GM12878 (cell line): ENCODE measurements around the gene TUBB3. TPM values are rescaled to one million over a fixed set of nuclear protein-coding genes. Genes with fewer than 3 reads are reported as not detected.

Source experiments
- ASH2L ChIP-seq: fragments of 300-600, 200-600 bp; sonication (generic); IDR thresholded peaks from 2 replicates; pipeline ENCODE4 v1.6.1; 2017; ENCODE audit warnings: low read depth, mild to moderate bottlenecking, borderline replicate concordance
- BCL11A ChIP-seq: IDR thresholded peaks from 2 replicates; pipeline ENCODE4 v1.6.1; 2011; ENCODE audit warnings: low read depth, low read length
- CBX3 ChIP-seq: fragments of 200-600 bp; sonication (generic); IDR thresholded peaks from 2 replicates; pipeline ENCODE4 v1.6.1; 2016; ENCODE audit warnings: low read depth, borderline replicate concordance
- CREB1 ChIP-seq: IDR thresholded peaks from 2 replicates; pipeline ENCODE4 v1.6.1; 2012; ENCODE audit warnings: low read depth, mild to moderate bottlenecking, inconsistent platforms
- ESRRA ChIP-seq: IDR thresholded peaks from 2 replicates; pipeline ENCODE4 v1.6.1; 2012; ENCODE audit warnings: mild to moderate bottlenecking, low read length, improper control_type of control experiment
- LARP7 ChIP-seq: fragments of 450-650 bp; IDR thresholded peaks from 2 replicates; pipeline ENCODE4 v1.6.1; 2017; ENCODE audit warnings: mild to moderate bottlenecking
- MYB ChIP-seq: fragments of 150-350 bp; IDR thresholded peaks from 2 replicates; pipeline ENCODE4 v1.6.1; 2014; ENCODE audit warnings: mild to moderate bottlenecking, low read depth, low read length, borderline replicate concordance
- MYC ChIP-seq: IDR thresholded peaks from 2 replicates; pipeline ENCODE4 v1.6.1; 2011; ENCODE audit warnings: mild to moderate bottlenecking, low read length, moderate library complexity, inconsistent platforms; ENCODE audit not compliant: insufficient read depth, insufficient replicate concordance, insufficient read length, severe bottlenecking
- NBN ChIP-seq: fragments of 450-650 bp; IDR thresholded peaks from 2 replicates; pipeline ENCODE4 v1.6.1; 2016
- NFXL1 ChIP-seq: fragments of 450-650 bp; IDR thresholded peaks from 2 replicates; pipeline ENCODE4 v1.6.1; 2017; ENCODE audit warnings: antibody characterized with exemption, mild to moderate bottlenecking, borderline replicate concordance
- POLR2AphosphoS5 ChIP-seq: IDR thresholded peaks from 2 replicates; pipeline ENCODE4 v1.6.1; 2011; ENCODE audit warnings: mild to moderate bottlenecking, low read length, inconsistent platforms
- RB1 ChIP-seq: fragments of 450-650 bp; formaldehyde crosslinking; IDR thresholded peaks from 2 replicates; pipeline ENCODE4 v1.6.1; 2017; ENCODE audit warnings: mild to moderate bottlenecking, borderline replicate concordance
- RFX5 ChIP-seq: IDR thresholded peaks from 2 replicates; pipeline ENCODE4 v1.6.1; 2011; ENCODE audit warnings: low read depth, low read length, improper control_type of control experiment
- RUNX3 ChIP-seq: IDR thresholded peaks from 2 replicates; pipeline ENCODE4 v1.6.1; 2012; ENCODE audit warnings: low read length, inconsistent platforms
- SIX5 ChIP-seq: IDR thresholded peaks from 2 replicates; pipeline ENCODE4 v1.6.1; 2011; ENCODE audit warnings: mild to moderate bottlenecking, low read depth, low read length, moderate library complexity; ENCODE audit not compliant: severe bottlenecking
- SMAD5 ChIP-seq: IDR thresholded peaks from 2 replicates; pipeline ENCODE4 v1.6.1; 2016; ENCODE audit warnings: antibody characterized with exemption, low read depth
- SMARCA5 ChIP-seq: fragments of 450-650 bp; IDR thresholded peaks from 2 replicates; pipeline ENCODE4 v1.6.1; 2017; ENCODE audit warnings: mild to moderate bottlenecking
- TAF1 ChIP-seq: IDR thresholded peaks from 2 replicates; pipeline ENCODE4 v1.6.1; 2011; ENCODE audit warnings: mild to moderate bottlenecking, low read depth, low read length, borderline replicate concordance
- polyA plus RNA-seq, 11 experiments: library from polyadenylated mRNA; depleted of rRNA in 4 of 11; unstranded in 6 of 11; stranded (reverse) in 5 of 11; fragments of >200 nt; fragmentation: Nextera tagmentation in 4 of 11; fragmentation: Illumina TruSeq in 1 of 11; extraction: Ambion mirVana in 4 of 11; extraction: Trizol in 1 of 11; gene quantifications; 1 replicate in 1 of 11; 2 replicates in 10 of 11; pipeline versions ENCODE4 v1.2.1 to v1.2.3, GENCODE V29; 2011 to 2016; ENCODE audit warnings: inconsistent platforms in 2 of 11, missing spikeins in 2 of 11, low read depth in 1 of 11
- total RNA-seq, 4 experiments: library from RNA; depleted of rRNA in 3 of 4; stranded (reverse); fragments of >200 nt in 3 of 4; fragmentation: Illumina TruSeq in 1 of 4; extraction: Trizol in 1 of 4; gene quantifications; 2 replicates each; pipeline versions ENCODE4 v1.2.1 to v1.2.3, GENCODE V29; 2013 to 2021
- TF ChIP-seq, protein P1 (sequence below): fragments of 450-650 bp; formaldehyde crosslinking; IDR thresholded peaks from 2 replicates; pipeline ENCODE4 v1.4.0; 2022; ENCODE audit warnings: mild to moderate bottlenecking, moderate library complexity
- TF ChIP-seq, protein P2 (sequence below): IDR thresholded peaks from 2 replicates; pipeline ENCODE4 v1.6.1; 2012; ENCODE audit warnings: low read depth, low read length, improper control_type of control experiment
- TF ChIP-seq, protein P3 (sequence below): fragments of 450-650 bp; IDR thresholded peaks from 2 replicates; pipeline ENCODE4 v1.6.1; 2016; ENCODE audit warnings: mild to moderate bottlenecking
- TF ChIP-seq, protein P4 (sequence below): IDR thresholded peaks from 2 replicates; pipeline ENCODE4 v1.6.1; 2012; ENCODE audit warnings: low read depth, low read length, improper control_type of control experiment

TUBB3 gene
- total and polyA plus RNA-seq, 10 of the 15 experiments (the other 5 are each of a cell fraction or from before 2014, with no cell fraction given) = 0.09 to 2.5 (median 0.58) TPM; not detected in 1

DNA sequence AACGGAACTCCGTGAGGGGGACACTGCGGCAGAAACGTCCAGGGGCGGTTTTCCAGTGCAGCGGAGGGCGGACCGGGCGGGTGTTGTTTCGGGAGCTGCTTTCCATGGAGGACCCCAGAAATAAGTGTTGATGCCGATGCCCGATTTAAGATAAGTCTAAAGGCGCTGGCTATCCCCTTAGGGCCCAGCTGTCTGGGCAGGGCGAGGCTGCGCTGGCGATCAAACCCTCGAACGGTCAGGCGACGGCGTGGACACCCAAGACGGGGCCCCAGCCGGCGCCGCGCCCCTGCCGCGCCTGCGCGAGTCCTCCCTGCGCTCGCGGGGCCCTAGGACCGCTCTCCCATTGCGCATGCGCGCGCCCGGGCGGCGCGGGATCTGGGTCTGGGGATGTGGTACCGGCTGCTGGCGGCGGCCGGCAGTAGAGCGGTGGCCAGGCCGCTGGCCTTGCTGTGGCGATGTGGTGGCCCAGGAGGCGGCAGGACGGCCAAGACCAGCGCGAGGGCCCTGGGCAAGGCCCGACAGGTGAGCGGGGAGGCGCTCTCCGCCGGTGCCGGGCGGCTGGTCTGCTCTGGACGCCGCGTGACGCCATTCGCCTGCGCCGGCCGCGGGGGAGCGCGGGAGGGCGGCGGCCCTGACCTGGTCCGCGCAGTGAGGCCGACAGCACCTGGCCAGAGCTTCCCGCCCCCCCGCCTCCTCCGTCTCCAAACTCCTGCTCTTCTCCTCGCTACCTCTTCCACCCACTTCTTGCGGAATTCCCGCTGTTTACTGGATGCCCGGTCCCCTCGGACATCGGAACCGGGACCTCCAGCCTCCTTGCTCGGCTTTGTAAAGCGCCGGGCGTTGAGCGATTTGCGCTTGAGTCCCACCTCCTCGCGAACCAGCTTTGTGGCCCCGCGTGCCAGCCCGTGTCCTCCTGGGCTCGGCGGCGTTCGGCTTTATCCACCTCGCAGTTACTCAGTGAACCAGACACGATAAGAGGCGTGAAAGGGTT lies 49.4 kb downstream of the TUBB3 start (continued):
- TF ChIP-seq, protein P1, sequence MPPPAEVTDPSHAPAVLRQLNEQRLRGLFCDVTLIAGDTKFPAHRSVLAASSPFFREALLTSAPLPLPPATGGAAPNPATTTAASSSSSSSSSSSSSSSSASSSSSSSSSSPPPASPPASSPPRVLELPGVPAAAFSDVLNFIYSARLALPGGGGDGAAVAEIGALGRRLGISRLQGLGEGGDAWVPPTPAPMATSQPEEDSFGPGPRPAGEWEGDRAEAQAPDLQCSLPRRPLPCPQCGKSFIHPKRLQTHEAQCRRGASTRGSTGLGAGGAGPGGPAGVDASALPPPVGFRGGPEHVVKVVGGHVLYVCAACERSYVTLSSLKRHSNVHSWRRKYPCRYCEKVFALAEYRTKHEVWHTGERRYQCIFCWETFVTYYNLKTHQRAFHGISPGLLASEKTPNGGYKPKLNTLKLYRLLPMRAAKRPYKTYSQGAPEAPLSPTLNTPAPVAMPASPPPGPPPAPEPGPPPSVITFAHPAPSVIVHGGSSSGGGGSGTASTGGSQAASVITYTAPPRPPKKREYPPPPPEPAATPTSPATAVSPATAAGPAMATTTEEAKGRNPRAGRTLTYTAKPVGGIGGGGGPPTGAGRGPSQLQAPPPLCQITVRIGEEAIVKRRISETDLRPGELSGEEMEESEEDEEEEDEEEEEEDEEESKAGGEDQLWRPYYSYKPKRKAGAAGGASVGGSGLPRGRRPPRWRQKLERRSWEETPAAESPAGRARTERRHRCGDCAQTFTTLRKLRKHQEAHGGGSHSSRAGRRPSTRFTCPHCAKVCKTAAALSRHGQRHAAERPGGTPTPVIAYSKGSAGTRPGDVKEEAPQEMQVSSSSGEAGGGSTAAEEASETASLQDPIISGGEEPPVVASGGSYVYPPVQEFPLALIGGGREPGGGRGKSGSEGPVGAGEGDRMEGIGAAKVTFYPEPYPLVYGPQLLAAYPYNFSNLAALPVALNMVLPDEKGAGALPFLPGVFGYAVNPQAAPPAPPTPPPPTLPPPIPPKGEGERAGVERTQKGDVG (CRISPR knock-in tag) = no peak
- TF ChIP-seq ESRRA (no peak), NBN (peak; percentile 81), CREB1 (peak; percentile 97), RUNX3 (peak; percentile 30; the same call in 1 of the 2 replicates), TAF1 (peak; percentile 11; the same call in 1 of the 2 replicates), CBX3 (no peak), SIX5 (peak; percentile 40), MYC (peak; percentile 50), SMAD5 (peak; percentile 90), POLR2AphosphoS5 (peak; percentile 92), MYB (no peak), RFX5 (peak; percentile 47; the same call in 1 of the 2 replicates), SMARCA5 (peak; percentile 49; the same call in 1 of the 2 replicates), LARP7 (peak; percentile 86), NFXL1 (no peak), BCL11A (0 out of 2 replicates have a peak, but pooled peaks have one; percentile 7), RB1 (peak; percentile 94; the same call in 1 of the 2 replicates), ASH2L (peak; percentile 63; the same call in 1 of the 2 replicates)
- TF ChIP-seq, protein P2, sequence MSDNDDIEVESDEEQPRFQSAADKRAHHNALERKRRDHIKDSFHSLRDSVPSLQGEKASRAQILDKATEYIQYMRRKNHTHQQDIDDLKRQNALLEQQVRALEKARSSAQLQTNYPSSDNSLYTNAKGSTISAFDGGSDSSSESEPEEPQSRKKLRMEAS = peak; percentile 46; the same call in 1 of the 2 replicates
- TF ChIP-seq, protein P3, sequence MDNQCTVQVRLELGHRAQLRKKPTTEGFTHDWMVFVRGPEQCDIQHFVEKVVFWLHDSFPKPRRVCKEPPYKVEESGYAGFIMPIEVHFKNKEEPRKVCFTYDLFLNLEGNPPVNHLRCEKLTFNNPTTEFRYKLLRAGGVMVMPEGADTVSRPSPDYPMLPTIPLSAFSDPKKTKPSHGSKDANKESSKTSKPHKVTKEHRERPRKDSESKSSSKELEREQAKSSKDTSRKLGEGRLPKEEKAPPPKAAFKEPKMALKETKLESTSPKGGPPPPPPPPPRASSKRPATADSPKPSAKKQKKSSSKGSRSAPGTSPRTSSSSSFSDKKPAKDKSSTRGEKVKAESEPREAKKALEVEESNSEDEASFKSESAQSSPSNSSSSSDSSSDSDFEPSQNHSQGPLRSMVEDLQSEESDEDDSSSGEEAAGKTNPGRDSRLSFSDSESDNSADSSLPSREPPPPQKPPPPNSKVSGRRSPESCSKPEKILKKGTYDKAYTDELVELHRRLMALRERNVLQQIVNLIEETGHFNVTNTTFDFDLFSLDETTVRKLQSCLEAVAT = peak; percentile 47; the same call in 1 of the 2 replicates
- TF ChIP-seq, protein P4, sequence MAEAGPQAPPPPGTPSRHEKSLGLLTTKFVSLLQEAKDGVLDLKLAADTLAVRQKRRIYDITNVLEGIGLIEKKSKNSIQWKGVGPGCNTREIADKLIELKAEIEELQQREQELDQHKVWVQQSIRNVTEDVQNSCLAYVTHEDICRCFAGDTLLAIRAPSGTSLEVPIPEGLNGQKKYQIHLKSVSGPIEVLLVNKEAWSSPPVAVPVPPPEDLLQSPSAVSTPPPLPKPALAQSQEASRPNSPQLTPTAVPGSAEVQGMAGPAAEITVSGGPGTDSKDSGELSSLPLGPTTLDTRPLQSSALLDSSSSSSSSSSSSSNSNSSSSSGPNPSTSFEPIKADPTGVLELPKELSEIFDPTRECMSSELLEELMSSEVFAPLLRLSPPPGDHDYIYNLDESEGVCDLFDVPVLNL = 0 out of 2 replicates have a peak, but pooled peaks have one; percentile 55
